Tibial nerve (tissue), 4 donors: ENCODE measurements around the gene HYI. TPM values are rescaled to one million over a fixed set of nuclear protein-coding genes. Genes with fewer than 3 reads are reported as not detected.

Source experiments
- DNase-seq, 2 donors: peaks; one replicate each; pipeline ENCODE4 v3.0.0-alpha.2; 2019; ENCODE audit warnings: low spot score in 2 of 2
- H3K27ac ChIP-seq, 4 donors: fragments of 200-600 bp; sonication (generic) in 3 of 4; one replicate each; pipeline ENCODE4 v1.5.1; 2017 to 2019; ENCODE audit warnings: mild to moderate bottlenecking in 1 of 4
- H3K27me3 ChIP-seq, 2 donors: fragments of 200-600 bp; sonication (generic) in 1 of 2; one replicate each; pipeline versions ENCODE4 v1.5.1 to v1.6.0; 2017 to 2019
- H3K36me3 ChIP-seq, 3 donors: fragments of 200-600 bp; sonication (generic); one replicate each; pipeline ENCODE4 v1.5.1; 2018 to 2019
- H3K4me1 ChIP-seq, 4 donors: fragments of 200-600 bp; sonication (generic) in 3 of 4; one replicate each; pipeline ENCODE4 v1.5.1; 2017 to 2019
- H3K4me3 ChIP-seq, 4 donors: fragments of 200-600 bp; sonication (generic) in 3 of 4; one replicate each; pipeline ENCODE4 v1.5.1; 2017 to 2019; ENCODE audit warnings: mild to moderate bottlenecking in 1 of 4, moderate library complexity in 1 of 4
- H3K9me3 ChIP-seq, 4 donors: fragments of 200-600 bp; sonication (generic) in 3 of 4; one replicate each; pipeline ENCODE4 v1.5.1; 2017 to 2019
- EP300 ChIP-seq, 2 donors: sonication (generic); formaldehyde crosslinking; IDR thresholded peaks; one replicate each; pipeline ENCODE4 v1.6.1; 2017; ENCODE audit warnings: antibody characterized with exemption in 2 of 2, mild to moderate bottlenecking in 1 of 2
- POLR2A ChIP-seq, 2 donors: fragments of 450-650 bp; IDR thresholded peaks; one replicate each; pipeline ENCODE4 v1.6.1; 2017; ENCODE audit warnings: antibody characterized with exemption in 2 of 2, mild to moderate bottlenecking in 2 of 2, moderate library complexity in 2 of 2
- WGBS, 2 donors: methylation state at CpG; one replicate each; pipeline ENCODE4 v1.1.5; 2018; 5-methylcytosine and 5-hydroxymethylcytosine counted together
- total RNA-seq, 4 donors: library from RNA; depleted of rRNA; stranded (reverse); fragments of >200 nt; gene quantifications; one replicate each; pipeline ENCODE4 v1.1.0, GENCODE V29; 2016
- TF ChIP-seq, protein P1 (sequence below), 5 experiments: fragments of 200-600 bp in 3 of 5; fragments of 450-650 bp in 2 of 5; sonication (generic) in 3 of 5; IDR thresholded peaks; one replicate each; pipeline ENCODE4 v1.5.1; 2016 to 2019; ENCODE audit warnings: antibody characterized with exemption in 5 of 5, mild to moderate bottlenecking in 3 of 5, moderate library complexity in 2 of 5

The HYI gene
- total RNA-seq, 4 donors from 2014 or later: 69.8 to 144 (median 97.7) TPM

DNA sequence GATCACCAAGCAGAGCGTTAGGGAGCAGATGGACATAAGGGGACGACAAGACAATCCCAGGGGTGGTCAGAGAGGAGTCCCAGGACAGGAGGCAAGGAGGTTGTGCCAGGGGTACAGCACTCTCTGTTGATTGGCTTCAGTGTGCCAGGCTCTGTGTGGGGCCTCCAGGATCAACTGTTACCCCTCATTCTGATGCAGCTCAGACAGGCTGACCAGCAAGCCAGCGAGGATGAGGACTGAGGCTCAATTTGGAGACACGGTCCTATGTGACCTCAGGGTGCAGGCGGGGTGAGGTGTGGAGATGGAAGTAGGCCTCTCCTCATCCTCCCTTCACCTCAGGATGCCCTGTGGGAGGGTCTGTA, 4.0 kb downstream of the HYI start:
- peaks cover 0 to 77% (median 20%) of the 10 kb centered on the region in 3 donors for H3K36me3 ChIP-seq
- no peaks in the 10 kb centered on the region for H3K9me3 ChIP-seq
- no peak overlapping the region for H3K27ac ChIP-seq
- DNase-seq: no peak
- H3K27me3 ChIP-seq: no peaks in the 10 kb centered on the region
- no peak for TF ChIP-seq POLR2A (IDR thresholded peaks at IDR 0.05)
- H3K4me3 ChIP-seq: no peak overlapping the region
- H3K4me1 ChIP-seq: peaks cover 0 to 18% (median 4%) of the 10 kb centered on the region in 4 donors
- 68 to 83% methylated on average over 3 to 5 of the region's 5 CpGs for WGBS, 2 donors

DNA sequence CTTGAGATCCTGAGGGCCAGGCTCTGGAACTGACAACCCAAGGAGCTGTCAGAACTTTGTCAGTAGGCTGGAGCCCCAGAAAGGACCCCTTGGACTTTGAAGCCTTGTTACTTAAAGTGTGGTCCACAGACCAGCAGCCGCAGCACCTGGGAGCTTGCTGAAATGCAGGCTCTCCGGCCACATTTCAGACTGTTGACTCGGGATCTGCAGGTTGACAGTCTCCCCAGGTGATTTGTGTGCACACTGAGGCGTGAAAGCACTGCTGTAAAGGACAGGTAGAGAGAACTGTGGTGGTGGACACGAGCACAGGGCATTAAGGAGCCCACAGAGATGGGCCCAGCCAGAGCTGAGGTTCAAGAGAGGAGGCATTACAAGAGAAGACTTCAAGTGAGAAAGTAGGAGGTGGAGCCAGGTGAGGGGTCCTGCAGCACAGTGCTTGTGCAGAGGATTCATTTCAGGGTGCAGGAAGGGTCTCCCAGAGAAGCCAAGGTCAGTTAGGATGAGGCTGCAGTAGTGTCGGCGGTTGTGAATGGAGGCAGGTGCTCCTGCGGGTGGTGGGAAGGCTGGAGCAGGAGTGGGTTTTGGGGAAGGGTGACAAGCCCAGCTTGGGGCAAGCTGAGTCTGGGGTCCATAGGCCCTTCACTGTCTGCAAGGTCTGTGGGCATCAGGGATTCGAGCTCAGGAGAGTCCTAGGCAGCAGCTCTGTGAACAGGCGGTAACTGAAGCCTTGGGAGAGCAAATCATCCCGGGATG, 4.6 kb downstream of the HYI start:
- peaks cover 0 to 82% (median 24%) of the 10 kb centered on the region in 3 donors for H3K36me3 ChIP-seq
- H3K9me3 ChIP-seq: no peaks in the 10 kb centered on the region
- TF ChIP-seq POLR2A (IDR thresholded peaks at IDR 0.05): no peak
- no peak for TF ChIP-seq EP300 (IDR thresholded peaks at IDR 0.05)
- TF ChIP-seq, protein P1, sequence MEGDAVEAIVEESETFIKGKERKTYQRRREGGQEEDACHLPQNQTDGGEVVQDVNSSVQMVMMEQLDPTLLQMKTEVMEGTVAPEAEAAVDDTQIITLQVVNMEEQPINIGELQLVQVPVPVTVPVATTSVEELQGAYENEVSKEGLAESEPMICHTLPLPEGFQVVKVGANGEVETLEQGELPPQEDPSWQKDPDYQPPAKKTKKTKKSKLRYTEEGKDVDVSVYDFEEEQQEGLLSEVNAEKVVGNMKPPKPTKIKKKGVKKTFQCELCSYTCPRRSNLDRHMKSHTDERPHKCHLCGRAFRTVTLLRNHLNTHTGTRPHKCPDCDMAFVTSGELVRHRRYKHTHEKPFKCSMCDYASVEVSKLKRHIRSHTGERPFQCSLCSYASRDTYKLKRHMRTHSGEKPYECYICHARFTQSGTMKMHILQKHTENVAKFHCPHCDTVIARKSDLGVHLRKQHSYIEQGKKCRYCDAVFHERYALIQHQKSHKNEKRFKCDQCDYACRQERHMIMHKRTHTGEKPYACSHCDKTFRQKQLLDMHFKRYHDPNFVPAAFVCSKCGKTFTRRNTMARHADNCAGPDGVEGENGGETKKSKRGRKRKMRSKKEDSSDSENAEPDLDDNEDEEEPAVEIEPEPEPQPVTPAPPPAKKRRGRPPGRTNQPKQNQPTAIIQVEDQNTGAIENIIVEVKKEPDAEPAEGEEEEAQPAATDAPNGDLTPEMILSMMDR (IDR thresholded peaks at IDR 0.05): no peak
- no peaks in the 10 kb centered on the region for H3K27me3 ChIP-seq
- 87 to 89% methylated on average over 11 of the region's 11 CpGs for WGBS, 2 donors
- no peak for DNase-seq
- H3K27ac ChIP-seq: no peak overlapping the region
- H3K4me3 ChIP-seq: no peak overlapping the region
- H3K4me1 ChIP-seq: peaks cover 0 to 15% (median 3%) of the 10 kb centered on the region in 4 donors

DNA sequence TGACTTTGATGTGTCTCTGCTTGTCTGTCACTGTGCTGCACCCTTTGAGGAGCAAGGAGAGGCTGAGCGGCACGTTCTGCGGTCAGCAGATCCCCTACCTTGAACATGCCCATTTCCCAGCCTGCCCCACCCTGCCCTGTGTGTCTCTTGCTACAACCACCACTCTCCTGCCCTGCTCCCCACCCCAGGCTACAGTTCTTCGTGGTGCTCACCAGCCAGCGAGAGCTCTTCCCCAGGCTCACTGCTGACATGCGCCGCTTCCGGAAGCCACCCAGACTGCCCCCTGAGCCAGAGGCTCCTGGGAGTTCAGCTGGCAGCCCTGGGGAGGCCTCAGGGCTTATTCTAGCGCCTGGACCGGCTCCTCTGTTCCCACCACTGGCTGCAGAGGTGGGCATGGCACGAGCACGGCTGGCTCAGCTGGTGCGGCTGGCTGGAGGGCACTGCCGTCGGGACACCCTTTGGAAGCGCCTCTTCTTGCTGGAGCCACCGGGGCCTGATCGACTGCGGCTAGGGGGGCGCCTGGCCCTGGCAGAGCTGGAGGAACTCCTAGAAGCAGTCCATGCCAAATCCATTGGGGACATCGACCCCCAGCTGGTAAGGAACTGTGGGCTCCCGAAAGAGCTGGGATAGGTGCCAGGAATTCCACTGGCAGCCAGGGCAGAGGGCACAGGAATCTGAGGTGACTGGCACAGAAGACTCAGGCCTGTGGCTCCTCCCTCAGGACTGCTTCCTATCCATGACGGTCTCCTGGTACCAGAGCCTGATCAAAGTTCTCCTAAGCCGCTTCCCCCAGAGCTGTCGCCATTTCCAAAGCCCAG, 5.6 kb downstream of the HYI start:
- peaks cover 5 to 93% (median 32%) of the 10 kb centered on the region in 3 donors for H3K36me3 ChIP-seq
- TF ChIP-seq, protein P1 (IDR thresholded peaks at IDR 0.05): no peak
- TF ChIP-seq EP300 (IDR thresholded peaks at IDR 0.05): no peak
- H3K9me3 ChIP-seq: no peaks in the 10 kb centered on the region
- DNase-seq: no peak
- H3K4me1 ChIP-seq: peaks cover 0 to 12% (median 2%) of the 10 kb centered on the region in 4 donors
- no peak overlapping the region for H3K4me3 ChIP-seq
- H3K27me3 ChIP-seq: no peaks in the 10 kb centered on the region
- 79 to 86% methylated on average over 13 to 15 of the region's 25 CpGs for WGBS, 2 donors
- no peak overlapping the region for H3K27ac ChIP-seq

DNA sequence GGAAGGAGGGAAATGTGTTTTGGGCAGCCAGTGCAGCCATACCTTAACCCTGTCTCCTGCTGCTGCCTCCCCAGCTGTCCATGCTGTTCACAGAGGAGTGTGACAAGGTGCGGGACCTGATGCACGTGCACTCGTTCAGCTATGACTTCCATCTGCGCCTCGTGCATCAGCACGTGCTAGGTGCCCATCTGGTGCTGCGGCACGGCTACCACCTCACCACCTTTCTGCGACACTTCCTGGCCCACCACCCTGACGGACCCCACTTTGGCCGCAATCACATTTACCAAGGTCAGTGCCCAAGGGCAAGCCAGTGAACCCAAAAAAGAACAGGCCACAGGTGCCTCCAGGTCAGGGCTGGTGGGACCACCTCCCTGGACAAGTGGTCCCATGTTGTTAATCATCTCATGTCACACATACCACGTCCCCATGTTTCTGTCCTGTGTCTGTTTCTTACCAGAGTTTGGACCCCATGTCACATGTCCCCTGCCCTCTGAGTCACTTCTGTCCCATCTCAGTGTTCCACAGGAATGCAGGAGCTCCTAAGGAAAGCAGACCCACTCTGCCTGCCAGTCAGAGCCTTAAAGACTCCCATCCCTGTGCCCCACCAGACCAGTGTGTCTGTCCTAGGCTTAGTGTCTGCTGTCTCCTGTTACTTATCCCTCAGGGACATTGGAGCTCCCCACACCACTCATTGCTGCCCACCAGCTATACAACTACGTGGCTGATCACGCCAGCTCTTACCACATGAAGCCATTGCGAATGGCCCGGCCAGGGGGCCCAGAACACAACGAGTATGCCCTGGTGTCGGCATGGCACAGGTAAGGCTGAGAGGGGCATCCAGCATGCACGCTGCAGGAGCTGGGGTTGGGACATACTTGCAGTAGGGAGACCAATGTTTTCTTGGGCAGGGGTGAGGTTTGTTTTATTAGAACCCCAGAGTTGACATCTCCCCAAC, 6.6 kb downstream of the HYI start:
- Histone ChIP-seq H3K4me1 (peaks cover 0 to 3% (median 0%) of the 10 kb centered on the region in 4 donors), H3K4me3 (no peak overlapping the region), H3K36me3 (peaks cover 8 to 100% (median 35%) of the 10 kb centered on the region in 3 donors), H3K27ac (no peak overlapping the region), H3K9me3 (no peaks in the 10 kb centered on the region), H3K27me3 (no peaks in the 10 kb centered on the region)
- DNase-seq: no peak
- TF ChIP-seq EP300 (IDR thresholded peaks at IDR 0.05) (no peak), POLR2A (IDR thresholded peaks at IDR 0.05) (no peak)
- TF ChIP-seq, protein P1 (IDR thresholded peaks at IDR 0.05): no peak
- WGBS, 2 donors: 92% methylated on average over 16 to 19 of the region's 19 CpGs

DNA sequence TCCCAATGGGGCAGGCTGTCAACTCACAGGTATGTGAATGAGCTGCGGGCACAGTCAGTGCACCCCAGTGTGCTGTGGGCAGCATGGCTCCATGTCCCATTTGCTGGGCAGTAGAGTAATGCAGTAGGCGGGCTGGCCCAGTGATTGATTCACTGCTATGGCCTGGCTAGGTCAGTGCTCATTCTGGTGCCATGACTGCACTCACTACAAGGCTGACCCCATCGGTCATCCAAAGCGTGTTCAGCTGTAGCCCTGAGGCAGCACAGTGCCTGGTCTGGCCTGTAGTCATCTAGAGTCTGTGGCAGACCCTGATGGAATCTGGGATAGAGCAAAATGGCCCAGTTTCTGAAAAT, 7.4 kb downstream of the HYI start:
- TF ChIP-seq, protein P1 (IDR thresholded peaks at IDR 0.05): no peak
- TF ChIP-seq EP300 (IDR thresholded peaks at IDR 0.05): no peak
- no peak for TF ChIP-seq POLR2A (IDR thresholded peaks at IDR 0.05)
- Histone ChIP-seq H3K4me3 (no peak overlapping the region), H3K27ac (no peak overlapping the region), H3K27me3 (no peaks in the 10 kb centered on the region), H3K4me1 (no peaks in the 10 kb centered on the region), H3K9me3 (no peaks in the 10 kb centered on the region), H3K36me3 (peaks cover 8 to 100% (median 32%) of the 10 kb centered on the region in 3 donors)
- no peak for DNase-seq
- WGBS, 2 donors: 84 to 100% methylated on average over 3 to 4 of the region's 4 CpGs
